ENCODE results near the gene TAF1C. TPM values are rescaled to one million over a fixed set of nuclear protein-coding genes. Genes with fewer than 3 reads are reported as not detected.

TAF1C gene
- polyA plus RNA-seq, 1 of the 3 experiments (the other 2 are of a cell fraction): 49.3 TPM

- H3K9me2 ChIP-seq: no peaks in the 10 kb centered on the region
- H4K20me1 ChIP-seq (ENCODE audit: insufficient read depth): no peaks in the 10 kb centered on the region
- H3K4me3 ChIP-seq (ENCODE audit: low read depth in 2 of 2, low read length in 1 of 2): no peak overlapping the region
- H3K9ac ChIP-seq: no peak overlapping the region
- TF ChIP-seq CHD2 (IDR thresholded peaks at IDR 0.05; ENCODE audit: low read length, partially characterized antibody): no peak
- no peak for TF ChIP-seq YY1 (IDR thresholded peaks at IDR 0.05; ENCODE audit: low read depth)
- no peak for TF ChIP-seq RXRA (IDR thresholded peaks at IDR 0.05; ENCODE audit: borderline replicate concordance, low read depth)
- TF ChIP-seq POLR2AphosphoS5 (IDR thresholded peaks at IDR 0.05; ENCODE audit: low read depth, low read length): no peak
- TF ChIP-seq, protein P1, sequence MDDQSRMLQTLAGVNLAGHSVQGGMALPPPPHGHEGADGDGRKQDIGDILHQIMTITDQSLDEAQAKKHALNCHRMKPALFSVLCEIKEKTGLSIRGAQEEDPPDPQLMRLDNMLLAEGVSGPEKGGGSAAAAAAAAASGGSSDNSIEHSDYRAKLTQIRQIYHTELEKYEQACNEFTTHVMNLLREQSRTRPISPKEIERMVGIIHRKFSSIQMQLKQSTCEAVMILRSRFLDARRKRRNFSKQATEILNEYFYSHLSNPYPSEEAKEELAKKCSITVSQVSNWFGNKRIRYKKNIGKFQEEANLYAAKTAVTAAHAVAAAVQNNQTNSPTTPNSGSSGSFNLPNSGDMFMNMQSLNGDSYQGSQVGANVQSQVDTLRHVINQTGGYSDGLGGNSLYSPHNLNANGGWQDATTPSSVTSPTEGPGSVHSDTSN (IDR thresholded peaks at IDR 0.05): no peak
- TF ChIP-seq JUND (IDR thresholded peaks at IDR 0.05): no peak
- no peak for TF ChIP-seq EZH2phosphoT487 (IDR thresholded peaks at IDR 0.05; ENCODE audit: borderline replicate concordance, low read depth)
- TF ChIP-seq NRF1 (IDR thresholded peaks at IDR 0.05; ENCODE audit: low read depth, low read length): no peak
- no peak for TF ChIP-seq TEAD4 (IDR thresholded peaks at IDR 0.05; ENCODE audit: borderline replicate concordance, insufficient read depth)
- TF ChIP-seq EP300 (IDR thresholded peaks at IDR 0.05; ENCODE audit: borderline replicate concordance in 1 of 2, low read depth in 1 of 2, low read length in 1 of 2): no peak
- no peak for TF ChIP-seq FOXM1 (IDR thresholded peaks at IDR 0.05; ENCODE audit: low read depth)
- TF ChIP-seq USF1 (IDR thresholded peaks at IDR 0.05; ENCODE audit: borderline replicate concordance, low read depth): no peak
- no peak for TF ChIP-seq NFIC (IDR thresholded peaks at IDR 0.05; ENCODE audit: borderline replicate concordance)
- TF ChIP-seq ELF1 (IDR thresholded peaks at IDR 0.05): no peak
- TF ChIP-seq, protein P2, sequence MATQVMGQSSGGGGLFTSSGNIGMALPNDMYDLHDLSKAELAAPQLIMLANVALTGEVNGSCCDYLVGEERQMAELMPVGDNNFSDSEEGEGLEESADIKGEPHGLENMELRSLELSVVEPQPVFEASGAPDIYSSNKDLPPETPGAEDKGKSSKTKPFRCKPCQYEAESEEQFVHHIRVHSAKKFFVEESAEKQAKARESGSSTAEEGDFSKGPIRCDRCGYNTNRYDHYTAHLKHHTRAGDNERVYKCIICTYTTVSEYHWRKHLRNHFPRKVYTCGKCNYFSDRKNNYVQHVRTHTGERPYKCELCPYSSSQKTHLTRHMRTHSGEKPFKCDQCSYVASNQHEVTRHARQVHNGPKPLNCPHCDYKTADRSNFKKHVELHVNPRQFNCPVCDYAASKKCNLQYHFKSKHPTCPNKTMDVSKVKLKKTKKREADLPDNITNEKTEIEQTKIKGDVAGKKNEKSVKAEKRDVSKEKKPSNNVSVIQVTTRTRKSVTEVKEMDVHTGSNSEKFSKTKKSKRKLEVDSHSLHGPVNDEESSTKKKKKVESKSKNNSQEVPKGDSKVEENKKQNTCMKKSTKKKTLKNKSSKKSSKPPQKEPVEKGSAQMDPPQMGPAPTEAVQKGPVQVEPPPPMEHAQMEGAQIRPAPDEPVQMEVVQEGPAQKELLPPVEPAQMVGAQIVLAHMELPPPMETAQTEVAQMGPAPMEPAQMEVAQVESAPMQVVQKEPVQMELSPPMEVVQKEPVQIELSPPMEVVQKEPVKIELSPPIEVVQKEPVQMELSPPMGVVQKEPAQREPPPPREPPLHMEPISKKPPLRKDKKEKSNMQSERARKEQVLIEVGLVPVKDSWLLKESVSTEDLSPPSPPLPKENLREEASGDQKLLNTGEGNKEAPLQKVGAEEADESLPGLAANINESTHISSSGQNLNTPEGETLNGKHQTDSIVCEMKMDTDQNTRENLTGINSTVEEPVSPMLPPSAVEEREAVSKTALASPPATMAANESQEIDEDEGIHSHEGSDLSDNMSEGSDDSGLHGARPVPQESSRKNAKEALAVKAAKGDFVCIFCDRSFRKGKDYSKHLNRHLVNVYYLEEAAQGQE (IDR thresholded peaks at IDR 0.05; ENCODE audit: low read depth, low read length): no peak
- TF ChIP-seq USF2 (IDR thresholded peaks at IDR 0.05; ENCODE audit: borderline replicate concordance, low read depth, low read length): no peak
- H3K4me2 ChIP-seq: no peak overlapping the region
- ChIA-PET CTCF (no interaction called here), POLR2A (no interaction called here)
- H3K27me3 ChIP-seq (ENCODE audit: insufficient read depth): no peaks in the 10 kb centered on the region
- peaks cover 0 to 14% of the 10 kb centered on the region in 2 experiments; a peak in 1 of 4 replicates for H3K4me1 ChIP-seq (ENCODE audit: control insufficient read depth in 1 of 2, insufficient read depth in 2 of 2, low read depth in 1 of 2, low read length in 1 of 2)
- no peaks in the 10 kb centered on the region for H3K79me2 ChIP-seq (ENCODE audit: insufficient read depth)
- no peaks in the 10 kb centered on the region for H3F3A ChIP-seq (replicated peaks; ENCODE audit: insufficient read depth)
- no peak overlapping the region for H3K27ac ChIP-seq (ENCODE audit: low read depth in 2 of 2, low read length in 1 of 2)
- no peak overlapping the region for H2AFZ ChIP-seq (ENCODE audit: low read depth)
- 82% methylated on average over 4 of the region's 4 CpGs for WGBS (ENCODE audit: low lambda C conversion rate)
- no peaks in the 10 kb centered on the region for H3K9me3 ChIP-seq
- DNase-seq: no peak
- H3K36me3 ChIP-seq (replicated peaks in 1 of 2; ENCODE audit: control insufficient read depth in 1 of 2, insufficient read depth in 2 of 2, low read length in 1 of 2): no peaks in the 10 kb centered on the region
These were observed 25.8 kb upstream of the TAF1C start for GRCh38 chr16:84212631-84213030.
